GM19328 (cell line): ENCODE results near the gene AIF1.

Experiments
- ATAC-seq: cut with Tn5 transposase; IDR thresholded peaks from one replicate; pipeline ENCODE4 v1.9.1; 2021; ENCODE audit warnings: mild to moderate bottlenecking, moderate library complexity; ENCODE audit not compliant: unreplicated experiment

The AIF1 gene

DNA sequence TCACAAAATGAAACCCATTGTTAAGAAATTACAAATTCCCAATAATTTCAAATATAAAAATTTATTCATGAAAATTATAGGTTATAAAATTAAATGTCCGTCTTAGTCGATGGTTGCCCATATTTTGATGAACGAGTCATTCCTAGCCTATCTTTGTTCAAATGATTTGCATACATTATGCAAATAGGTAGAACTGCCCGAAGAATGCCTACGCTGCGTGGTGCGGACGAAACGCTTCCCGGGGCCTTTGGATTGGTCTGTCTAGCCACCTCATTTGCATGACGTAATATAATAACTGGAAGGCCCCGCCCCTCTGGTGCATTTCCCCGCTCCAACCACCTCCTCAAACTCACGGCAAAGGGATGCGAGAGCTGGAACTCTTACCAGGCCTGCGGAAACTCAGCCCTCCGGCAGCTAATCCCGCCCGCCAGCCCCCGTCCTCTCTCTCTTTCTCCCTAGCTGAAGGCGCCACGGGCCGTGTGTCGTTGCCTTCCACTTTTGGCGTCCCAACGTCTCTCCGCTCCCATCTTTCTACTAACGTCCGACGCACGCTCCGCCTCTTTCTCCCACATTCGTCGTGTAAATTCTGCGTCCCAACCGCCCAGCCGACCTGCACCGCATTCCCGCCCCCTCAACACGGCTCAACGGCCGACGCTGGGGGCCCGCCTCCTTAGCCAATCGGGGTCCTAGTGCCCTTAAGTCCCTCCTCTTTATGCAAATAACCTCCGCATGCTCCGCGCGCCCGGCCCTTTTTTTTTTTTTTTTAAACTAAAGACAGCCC lies 5.0 kb downstream of the AIF1 start:
- ATAC-seq = peak; percentile 79

DNA sequence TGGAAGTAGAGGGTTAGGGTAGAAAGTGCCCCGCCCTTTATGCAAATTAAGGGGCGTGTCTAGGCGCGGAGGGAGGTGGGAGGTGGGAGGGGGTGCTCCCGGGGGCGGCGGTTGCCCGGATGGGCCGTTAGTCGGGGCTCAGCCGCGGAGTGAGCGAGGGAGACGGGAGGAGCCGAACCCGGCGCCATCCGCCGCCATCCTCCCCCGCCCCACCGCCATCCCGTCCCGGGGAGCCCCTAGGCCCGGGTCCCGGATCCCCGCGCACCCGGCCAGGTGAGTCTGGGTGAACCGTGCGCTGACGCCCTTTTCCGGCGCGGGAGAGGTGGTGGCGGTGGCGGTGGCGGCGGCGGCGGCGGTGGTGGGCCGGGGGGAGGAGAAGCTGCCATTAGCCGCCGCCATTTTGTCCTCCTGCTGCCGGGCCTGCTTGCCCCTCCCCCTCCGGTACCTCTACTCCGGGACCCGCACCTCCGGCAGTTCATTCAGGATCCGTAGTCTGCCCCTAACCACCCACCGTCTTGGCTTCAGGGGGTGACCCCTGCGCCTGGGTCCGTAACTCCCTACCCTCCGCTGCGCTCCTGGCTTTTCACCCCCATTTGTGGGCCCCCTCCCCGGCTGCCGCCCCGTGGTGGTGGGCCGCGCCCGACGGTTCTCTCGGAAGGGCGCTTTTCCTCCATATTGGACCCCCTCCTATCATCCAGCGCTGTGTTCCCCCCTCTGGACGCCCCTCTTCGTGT lies 5.7 kb downstream of the AIF1 start, which contains the start of gene PRRC2A:
Gene PRRC2A (plus strand): TSS at position 130 of the 734 bp plus-strand sequence. CDS start 2,075 bp downstream, outside the sequence.
- ATAC-seq = peak; percentile 1

DNA sequence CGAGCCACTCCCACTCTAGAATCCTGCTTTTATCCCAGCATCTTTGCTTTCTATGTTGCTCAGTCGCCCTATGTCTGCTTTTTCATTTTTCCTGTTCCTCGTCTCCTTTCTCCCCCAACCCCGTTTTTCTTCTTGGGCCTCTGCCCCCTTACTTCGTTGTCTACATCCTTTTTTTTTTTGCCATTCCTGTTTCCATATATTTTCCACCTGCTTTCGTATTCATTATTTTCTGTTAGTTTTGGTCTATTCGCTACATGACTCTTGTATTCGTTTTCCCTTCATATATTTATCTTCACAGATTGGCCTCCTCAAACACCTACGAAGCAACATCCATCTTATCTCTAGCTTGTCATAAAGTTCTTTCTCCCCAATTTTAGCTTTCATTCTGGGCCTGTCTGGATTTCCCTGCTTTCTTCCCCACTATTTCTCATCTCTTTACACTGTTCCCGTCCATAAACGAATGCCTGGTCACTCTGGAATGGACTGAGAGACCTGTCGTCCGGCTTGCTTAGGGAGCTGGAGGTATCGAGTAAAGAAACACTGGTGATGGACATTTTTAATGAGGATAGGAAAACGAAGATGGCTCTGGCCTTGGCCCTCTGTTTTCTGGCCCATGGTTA lies 6.4 kb downstream of the AIF1 start:
- ATAC-seq = no peak

DNA sequence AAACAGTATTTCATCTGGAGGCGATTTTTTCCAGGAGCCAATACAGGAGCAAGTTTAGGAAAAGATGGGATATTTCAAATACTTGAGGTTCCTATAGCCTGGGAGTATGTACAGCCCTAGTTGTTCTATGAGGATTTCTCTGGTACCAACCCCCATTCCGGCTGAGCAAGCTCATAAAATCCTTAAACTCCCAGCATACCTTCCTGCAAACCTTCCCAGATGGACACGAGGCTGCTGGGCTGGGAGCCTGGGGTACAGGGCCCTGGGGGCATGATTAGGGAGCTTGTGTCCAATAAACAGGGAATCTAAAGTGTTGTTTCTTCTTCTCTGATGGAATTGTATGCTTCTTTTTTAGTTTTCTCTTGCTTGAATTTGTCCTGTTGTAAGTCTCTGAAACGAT lies 7.0 kb downstream of the AIF1 start:
- ATAC-seq = no peak

DNA sequence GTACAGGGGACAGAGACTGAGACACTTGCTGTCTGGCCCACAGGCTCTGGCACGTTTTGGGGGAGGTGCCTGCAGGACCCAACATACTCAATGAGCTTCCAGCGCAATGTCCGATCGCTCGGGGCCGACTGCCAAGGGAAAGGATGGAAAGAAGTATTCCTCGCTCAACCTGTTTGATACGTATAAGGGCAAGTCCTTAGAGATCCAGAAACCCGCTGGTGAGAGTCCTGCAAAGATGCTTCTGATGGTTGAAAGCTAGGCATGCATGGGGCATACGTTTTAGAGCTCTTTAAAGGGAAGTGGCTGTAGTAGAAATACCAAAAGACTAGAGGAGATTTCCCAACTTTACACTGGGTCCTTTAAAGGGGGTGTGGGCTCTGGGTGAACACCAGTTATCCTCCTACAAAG lies 7.7 kb downstream of the AIF1 start:
- ATAC-seq = no peak

DNA sequence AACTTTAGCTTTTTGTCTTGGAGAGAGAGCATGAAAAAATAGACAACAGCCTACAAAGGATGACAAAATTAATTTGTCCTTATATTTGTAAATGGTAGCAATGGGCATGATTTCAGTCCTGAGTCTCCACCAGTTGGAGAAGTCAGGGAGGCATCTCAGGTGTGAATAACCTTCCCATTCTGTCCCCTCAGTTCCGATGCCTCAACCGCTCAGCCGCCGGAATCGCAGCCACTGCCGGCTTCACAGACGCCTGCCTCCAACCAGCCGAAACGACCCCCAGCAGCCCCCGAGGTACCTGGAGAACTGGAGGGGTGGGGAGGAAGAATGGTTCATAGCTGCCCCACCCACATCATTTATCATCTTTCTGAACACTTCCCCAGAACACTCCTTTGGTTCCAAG lies 9.0 kb downstream of the AIF1 start:
- ATAC-seq = no peak

DNA sequence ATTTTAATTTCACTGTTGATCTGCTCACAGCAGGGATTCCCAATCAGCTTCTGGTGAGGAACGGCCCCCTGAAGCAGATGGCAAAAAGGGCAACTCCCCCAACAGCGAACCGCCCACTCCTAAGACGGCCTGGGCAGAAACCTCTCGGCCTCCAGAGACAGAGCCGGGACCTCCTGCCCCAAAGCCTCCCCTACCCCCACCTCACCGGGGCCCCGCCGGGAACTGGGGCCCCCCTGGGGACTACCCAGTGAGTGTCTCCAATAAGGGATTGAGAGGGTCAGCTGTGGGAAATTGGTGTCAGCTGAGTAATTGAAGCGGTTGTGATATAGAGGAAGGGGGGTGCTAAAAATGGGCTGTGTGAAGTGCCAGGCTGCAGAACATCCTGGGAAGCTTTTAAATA lies 11.9 kb downstream of the AIF1 start:
- no peak for ATAC-seq

DNA sequence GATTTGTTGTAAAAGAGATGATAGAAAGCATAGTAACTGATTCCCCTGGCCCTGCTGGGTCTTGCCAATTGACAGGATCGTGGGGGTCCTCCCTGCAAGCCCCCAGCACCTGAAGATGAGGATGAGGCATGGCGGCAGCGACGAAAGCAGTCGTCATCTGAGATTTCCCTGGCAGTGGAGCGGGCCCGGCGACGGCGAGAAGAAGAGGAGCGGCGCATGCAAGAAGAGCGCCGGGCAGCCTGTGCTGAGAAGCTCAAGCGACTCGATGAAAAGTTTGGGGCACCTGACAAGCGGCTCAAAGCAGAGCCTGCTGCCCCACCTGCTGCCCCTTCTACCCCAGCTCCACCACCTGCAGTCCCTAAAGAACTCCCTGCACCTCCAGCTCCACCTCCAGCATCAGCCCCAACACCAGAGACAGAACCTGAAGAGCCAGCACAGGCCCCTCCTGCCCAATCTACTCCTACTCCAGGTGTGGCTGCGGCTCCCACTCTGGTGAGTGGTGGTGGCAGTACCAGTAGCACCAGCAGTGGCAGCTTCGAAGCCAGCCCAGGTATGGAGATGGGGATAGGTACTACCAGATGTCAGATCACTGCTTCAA lies 12.8 kb downstream of the AIF1 start:
- ATAC-seq = no peak

DNA sequence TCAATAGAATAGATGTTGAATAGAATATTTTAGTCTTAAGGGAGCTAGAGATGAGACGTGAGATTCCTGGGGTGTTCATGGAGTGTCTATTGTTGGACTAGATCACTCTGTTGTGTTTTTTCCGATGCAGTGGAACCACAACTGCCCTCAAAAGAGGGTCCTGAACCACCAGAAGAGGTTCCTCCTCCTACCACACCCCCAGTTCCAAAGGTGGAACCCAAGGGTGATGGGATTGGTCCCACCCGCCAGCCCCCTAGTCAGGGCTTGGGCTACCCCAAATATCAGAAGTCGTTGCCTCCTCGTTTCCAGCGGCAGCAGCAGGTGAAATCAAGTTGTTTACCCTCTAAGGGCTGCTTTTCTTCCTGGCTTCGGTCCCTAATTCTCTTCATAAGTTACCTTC lies 14.0 kb downstream of the AIF1 start:
- ATAC-seq = no peak

DNA sequence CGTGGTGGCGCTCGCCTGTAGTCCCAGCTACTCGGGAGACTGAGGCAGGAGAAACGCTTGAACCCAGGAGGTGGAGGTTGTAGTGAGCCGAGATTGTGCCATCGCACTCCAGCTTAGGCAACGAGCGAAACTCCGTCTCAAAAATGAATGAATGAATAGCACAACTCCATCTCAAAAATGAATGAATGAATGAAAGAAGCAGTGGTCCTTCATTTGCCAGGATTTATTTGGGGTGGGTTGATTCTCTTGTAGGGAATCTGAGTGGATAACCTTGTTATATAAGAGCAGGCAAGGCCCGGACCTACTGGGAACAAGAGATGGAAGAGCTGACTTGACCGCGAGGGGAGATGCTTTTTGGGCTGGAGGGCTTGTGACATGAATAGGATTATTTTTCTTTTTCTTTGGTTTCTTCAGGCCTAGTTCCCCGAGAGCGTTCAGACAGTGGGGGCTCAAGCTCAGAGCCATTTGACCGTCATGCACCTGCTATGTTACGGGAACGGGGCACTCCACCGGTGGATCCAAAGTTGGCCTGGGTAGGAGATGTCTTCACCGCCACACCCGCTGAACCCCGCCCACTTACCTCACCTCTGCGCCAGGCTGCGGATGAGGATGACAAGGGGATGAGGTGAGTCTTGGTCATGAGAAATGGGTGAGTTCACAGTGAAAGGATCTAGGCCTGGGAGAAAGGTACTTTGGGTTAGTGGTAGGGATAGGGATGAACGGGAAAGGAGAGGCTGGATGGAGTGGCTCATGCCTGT lies 15.3 kb downstream of the AIF1 start:
- ATAC-seq = no peak

DNA sequence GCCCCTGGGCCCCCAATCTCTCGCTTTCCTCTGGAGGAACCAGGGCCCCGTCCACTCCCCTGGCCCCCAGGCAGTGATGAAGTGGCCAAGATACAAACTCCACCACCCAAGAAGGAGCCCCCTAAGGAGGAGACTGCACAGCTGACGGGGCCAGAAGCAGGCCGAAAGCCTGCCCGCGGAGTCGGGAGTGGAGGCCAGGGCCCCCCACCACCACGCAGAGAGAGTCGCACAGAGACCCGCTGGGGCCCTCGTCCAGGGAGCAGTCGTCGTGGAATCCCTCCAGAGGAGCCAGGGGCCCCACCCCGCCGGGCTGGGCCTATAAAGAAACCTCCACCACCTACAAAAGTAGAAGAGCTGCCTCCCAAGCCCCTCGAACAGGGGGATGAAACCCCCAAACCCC lies 16.2 kb downstream of the AIF1 start:
- ATAC-seq = no peak

DNA sequence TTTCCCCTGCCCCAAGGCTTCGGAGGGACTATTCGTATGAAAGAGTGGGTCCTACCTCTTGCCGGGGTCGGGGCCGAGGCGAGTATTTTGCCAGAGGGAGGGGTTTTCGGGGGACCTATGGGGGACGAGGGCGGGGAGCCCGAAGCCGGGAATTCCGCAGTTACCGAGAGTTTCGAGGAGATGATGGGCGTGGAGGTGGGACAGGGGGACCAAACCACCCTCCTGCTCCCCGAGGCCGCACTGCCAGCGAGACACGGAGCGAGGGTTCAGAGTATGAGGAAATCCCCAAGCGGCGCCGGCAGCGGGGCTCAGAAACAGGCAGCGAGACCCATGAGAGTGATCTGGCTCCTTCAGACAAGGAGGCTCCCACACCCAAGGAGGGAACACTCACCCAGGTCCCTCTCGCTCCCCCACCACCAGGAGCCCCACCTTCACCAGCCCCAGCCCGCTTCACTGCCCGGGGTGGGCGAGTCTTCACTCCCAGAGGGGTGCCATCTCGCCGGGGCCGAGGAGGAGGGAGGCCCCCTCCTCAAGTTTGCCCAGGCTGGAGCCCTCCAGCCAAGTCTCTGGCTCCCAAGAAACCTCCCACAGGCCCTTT lies 16.7 kb downstream of the AIF1 start:
- ATAC-seq = no peak

DNA sequence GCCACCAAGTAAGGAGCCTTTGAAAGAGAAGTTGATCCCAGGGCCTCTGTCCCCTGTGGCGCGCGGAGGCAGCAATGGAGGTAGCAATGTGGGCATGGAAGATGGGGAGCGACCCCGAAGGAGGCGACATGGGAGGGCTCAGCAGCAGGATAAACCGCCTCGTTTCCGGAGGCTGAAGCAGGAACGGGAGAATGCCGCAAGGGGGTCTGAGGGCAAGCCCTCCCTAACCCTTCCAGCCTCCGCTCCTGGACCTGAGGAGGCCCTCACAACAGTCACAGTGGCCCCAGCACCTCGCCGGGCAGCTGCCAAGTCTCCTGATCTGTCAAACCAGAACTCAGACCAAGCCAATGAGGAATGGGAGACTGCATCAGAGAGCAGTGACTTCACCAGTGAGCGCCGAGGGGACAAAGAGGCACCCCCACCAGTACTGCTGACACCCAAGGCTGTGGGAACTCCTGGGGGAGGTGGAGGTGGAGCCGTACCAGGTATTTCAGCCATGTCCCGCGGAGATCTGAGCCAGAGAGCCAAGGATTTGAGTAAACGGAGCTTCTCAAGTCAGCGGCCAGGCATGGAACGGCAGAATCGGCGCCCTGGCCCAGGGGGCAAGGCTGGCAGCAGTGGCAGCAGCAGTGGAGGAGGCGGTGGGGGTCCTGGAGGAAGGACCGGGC lies 17.4 kb downstream of the AIF1 start:
- ATAC-seq = no peak

DNA sequence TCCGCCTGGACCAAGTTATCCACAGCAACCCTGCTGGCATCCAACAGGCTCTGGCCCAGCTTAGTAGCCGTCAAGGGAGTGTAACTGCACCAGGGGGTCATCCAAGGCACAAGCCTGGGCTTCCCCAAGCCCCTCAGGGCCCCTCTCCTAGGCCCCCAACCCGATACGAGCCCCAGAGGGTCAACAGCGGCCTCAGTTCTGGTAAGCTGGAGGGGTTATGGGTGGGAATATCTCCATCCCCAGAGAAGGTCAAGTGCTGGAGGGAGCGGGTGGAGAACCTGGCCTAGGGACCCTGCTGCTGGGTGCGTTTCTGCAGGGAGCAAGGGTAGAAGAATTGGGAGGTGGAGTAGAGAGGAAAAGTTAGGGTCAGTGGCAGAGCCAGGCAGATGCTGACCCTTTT lies 18.4 kb downstream of the AIF1 start:
- ATAC-seq = no peak

DNA sequence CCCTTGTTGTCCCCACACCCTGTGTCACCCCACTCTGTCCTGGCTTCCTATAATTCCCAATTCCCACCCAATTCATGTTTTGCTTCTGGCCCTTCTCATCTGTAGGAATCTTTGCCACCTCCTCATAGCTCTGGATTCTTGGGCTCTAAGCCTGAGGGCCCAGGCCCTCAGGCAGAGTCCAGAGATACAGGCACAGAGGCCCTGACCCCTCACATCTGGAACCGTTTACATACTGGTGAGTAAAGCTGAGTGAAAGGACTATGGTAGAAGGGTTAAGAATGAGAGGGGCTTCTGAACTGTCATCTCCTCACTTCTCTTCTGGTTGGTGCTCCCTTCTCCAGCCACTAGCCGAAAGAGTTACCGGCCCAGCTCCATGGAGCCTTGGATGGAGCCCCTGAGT lies 19.1 kb downstream of the AIF1 start:
- ATAC-seq = no peak

DNA sequence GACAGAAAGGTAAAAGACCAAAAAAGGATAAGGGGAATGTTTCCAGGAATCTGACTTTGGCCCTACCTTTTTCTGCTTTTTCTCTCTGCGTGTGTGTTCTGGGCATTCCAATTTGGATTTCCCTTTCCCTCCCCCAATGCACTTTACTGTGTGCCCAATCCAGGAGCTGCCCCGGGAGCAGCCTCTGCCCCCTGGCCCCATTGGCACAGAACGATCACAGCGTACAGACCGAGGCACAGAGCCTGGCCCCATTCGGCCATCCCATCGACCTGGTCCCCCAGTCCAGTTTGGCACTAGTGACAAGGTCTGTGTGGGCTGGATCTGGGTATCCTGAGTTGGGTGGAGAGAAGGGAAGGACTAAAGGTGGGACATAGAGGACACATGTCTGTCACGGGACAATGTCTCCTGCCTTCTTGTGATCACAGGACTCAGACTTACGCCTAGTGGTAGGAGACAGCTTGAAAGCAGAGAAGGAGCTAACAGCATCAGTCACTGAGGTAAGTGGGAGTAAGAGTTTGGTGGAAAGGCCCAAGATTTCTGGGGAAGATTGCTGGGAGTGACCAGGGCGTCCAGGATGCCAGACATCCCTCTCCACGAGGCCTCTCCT lies 20.0 kb downstream of the AIF1 start:
- no peak for ATAC-seq

DNA sequence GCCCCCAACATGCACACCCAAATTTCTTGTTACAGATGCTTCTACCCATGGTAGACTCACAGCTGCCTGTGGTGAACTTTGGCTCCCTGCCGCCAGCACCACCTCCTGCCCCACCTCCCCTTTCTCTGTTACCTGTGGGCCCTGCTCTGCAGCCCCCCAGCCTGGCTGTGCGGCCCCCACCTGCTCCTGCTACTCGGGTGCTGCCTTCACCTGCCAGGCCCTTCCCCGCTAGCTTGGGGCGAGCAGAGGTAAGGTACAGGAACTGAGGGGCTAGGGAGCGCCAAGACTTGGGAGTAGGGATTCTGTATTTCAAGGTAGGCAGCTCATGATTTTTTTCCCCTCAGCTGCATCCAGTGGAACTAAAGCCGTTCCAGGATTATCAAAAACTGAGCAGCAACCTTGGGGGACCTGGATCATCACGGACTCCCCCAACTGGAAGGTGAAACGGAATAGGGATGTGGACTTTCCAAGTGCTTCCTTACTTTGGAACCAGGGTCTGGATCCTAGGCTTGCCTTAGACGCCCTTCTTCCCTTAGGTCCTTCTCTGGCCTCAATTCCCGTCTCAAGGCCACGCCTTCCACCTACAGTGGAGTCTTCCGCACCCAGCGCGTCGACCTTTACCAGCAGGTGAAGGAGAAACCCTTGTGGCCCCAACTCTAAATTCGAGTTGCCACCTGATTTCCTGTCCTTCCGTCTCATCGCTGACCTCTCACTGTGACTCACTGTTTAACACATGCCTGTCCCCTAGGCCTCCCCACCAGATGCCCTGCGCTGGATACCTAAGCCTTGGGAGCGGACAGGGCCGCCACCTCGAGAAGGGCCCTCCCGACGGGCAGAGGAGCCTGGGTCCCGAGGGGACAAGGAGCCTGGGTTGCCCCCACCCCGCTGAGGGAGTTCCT lies 21.9 kb downstream of the AIF1 start:
- no peak for ATAC-seq

DNA sequence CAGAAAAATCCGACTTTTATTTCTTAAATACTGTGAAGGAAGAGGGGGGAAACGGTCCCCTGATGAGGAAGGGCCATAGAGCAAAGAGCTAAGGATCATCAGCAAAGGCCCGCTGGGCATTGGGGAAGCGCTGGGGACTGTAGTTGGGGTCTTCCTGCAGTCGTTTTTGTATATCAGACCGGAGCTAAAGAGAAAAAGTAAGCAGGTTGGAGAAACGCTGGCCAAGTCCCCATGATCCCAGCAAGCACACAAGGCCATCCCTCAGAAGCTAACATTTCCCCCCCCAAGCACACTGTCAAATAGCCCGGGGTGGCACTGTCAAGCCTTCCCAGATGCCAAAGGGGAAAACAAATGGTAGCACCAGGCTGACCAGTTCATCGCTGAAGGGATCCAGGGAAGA lies 24.0 kb downstream of the AIF1 start:
- no peak for ATAC-seq
